Measurements from ENCODE around the gene PHKB. TPM values are rescaled to one million over a fixed set of nuclear protein-coding genes. Genes with fewer than 3 reads are reported as not detected.

The PHKB gene
- polyA plus RNA-seq, 4 donors = 66.9 to 91.6 (median 79.5) TPM

- no peak for DNase-seq (ENCODE audit: low read depth in 4 of 4, low spot score in 3 of 4)
Observed at GRCh38 chr16:47611848-47612493, 150.8 kb downstream of the PHKB start.

GRCh38 chr16:47612711-47613110 is 151.6 kb downstream of the PHKB start:
- DNase-seq (ENCODE audit: low read depth in 4 of 4, low spot score in 3 of 4) = no peak

GRCh38 chr16:47613251-47613650 is 152.1 kb downstream of the PHKB start:
- DNase-seq (ENCODE audit: low read depth in 4 of 4, low spot score in 3 of 4) = no peak

GRCh38 chr16:47617732-47618131 is 156.6 kb downstream of the PHKB start:
- DNase-seq (ENCODE audit: low read depth in 4 of 4, low spot score in 3 of 4) = no peak

- DNase-seq (ENCODE audit: low read depth in 4 of 4, low spot score in 3 of 4) = no peak
Observed at GRCh38 chr16:47622451-47623176, 161.5 kb downstream of the PHKB start.

GRCh38 chr16:47624563-47624962 is 163.4 kb downstream of the PHKB start:
- DNase-seq (ENCODE audit: low read depth in 4 of 4, low spot score in 3 of 4) = no peak

- DNase-seq (ENCODE audit: low read depth in 4 of 4, low spot score in 3 of 4) = no peak
Observed at GRCh38 chr16:47625115-47625567, 164.0 kb downstream of the PHKB start.

- no peak for DNase-seq (ENCODE audit: low read depth in 4 of 4, low spot score in 3 of 4)
Observed at GRCh38 chr16:47626246-47626645, 165.1 kb downstream of the PHKB start.

GRCh38 chr16:47627085-47627639 is 166.0 kb downstream of the PHKB start:
- DNase-seq (ENCODE audit: low read depth in 4 of 4, low spot score in 3 of 4) = no peak

- no peak for DNase-seq (ENCODE audit: low read depth in 4 of 4, low spot score in 3 of 4)
Observed at GRCh38 chr16:47627721-47628120, 166.6 kb downstream of the PHKB start.

- no peak for DNase-seq (ENCODE audit: low read depth in 4 of 4, low spot score in 3 of 4)
Observed at GRCh38 chr16:47631131-47631530, 170.0 kb downstream of the PHKB start.

GRCh38 chr16:47634126-47634525 is 173.0 kb downstream of the PHKB start:
- no peak for DNase-seq (ENCODE audit: low read depth in 4 of 4, low spot score in 3 of 4)

GRCh38 chr16:47634727-47635126 is 173.6 kb downstream of the PHKB start:
- DNase-seq (ENCODE audit: low read depth in 4 of 4, low spot score in 3 of 4) = no peak

GRCh38 chr16:47636501-47637099 is 175.5 kb downstream of the PHKB start:
- DNase-seq (ENCODE audit: low read depth in 4 of 4, low spot score in 3 of 4) = no peak

GRCh38 chr16:47638175-47638574 is 177.0 kb downstream of the PHKB start:
- no peak for DNase-seq (ENCODE audit: low read depth in 4 of 4, low spot score in 3 of 4)

- DNase-seq (ENCODE audit: low read depth in 4 of 4, low spot score in 3 of 4) = no peak
Observed at GRCh38 chr16:47640661-47641060, 179.5 kb downstream of the PHKB start.

- no peak for DNase-seq (ENCODE audit: low read depth in 4 of 4, low spot score in 3 of 4)
Observed at GRCh38 chr16:47643323-47644000, 182.3 kb downstream of the PHKB start.

GRCh38 chr16:47644166-47644565 is 183.0 kb downstream of the PHKB start:
- no peak for DNase-seq (ENCODE audit: low read depth in 4 of 4, low spot score in 3 of 4)

- DNase-seq (ENCODE audit: low read depth in 4 of 4, low spot score in 3 of 4) = no peak
Observed at GRCh38 chr16:47644661-47645060, 183.5 kb downstream of the PHKB start.

GRCh38 chr16:47646914-47647313 is 185.8 kb downstream of the PHKB start:
- no peak for DNase-seq (ENCODE audit: low read depth in 4 of 4, low spot score in 3 of 4)

GRCh38 chr16:47657032-47657431 is 195.9 kb downstream of the PHKB start:
- no peak for DNase-seq (ENCODE audit: low read depth in 4 of 4, low spot score in 3 of 4)
